GM12878 (cell line): ENCODE data around the gene MGLL. TPM values are rescaled to one million over a fixed set of nuclear protein-coding genes. Genes with fewer than 3 reads are reported as not detected.

Source experiments
- ATAC-seq: fragments of 200-7000 bp; cut with Tn5 transposase; 3 replicates; pipeline ENCODE4 v1.9.1; 2020; ENCODE audit warnings: mild to moderate bottlenecking, moderate library complexity
- BruUV-seq: library from RNA; stranded (reverse); fragments of 400-500 nt; replicated peaks from 2 replicates; lab custom pipeline; 2021; lab: Mats Ljungman, UMichigan
- CTCF ChIA-PET: fragments of 300-600 bp; sonication (Branson Sonifier 250); formaldehyde crosslinking; extraction: SDS; loops from one replicate; lab custom pipeline; 2021; ENCODE audit warnings: inconsistent platforms; lab: Yijun Ruan, JAX
- POLR2A ChIA-PET: fragments of 350-600 bp; formaldehyde crosslinking; extraction: SDS; loops from one replicate; lab custom pipeline; 2021; ENCODE audit warnings: inconsistent platforms; lab: Charles Lee
- RAD21 ChIA-PET: fragments of 300-600 bp; sonication (Branson Sonifier 250); formaldehyde crosslinking; loops from one replicate; lab custom pipeline; 2023; ENCODE audit warnings: antibody characterized with exemption; ENCODE audit not compliant: unreplicated experiment; lab: Charles Lee
- SMC1A ChIA-PET: fragments of 300-600 bp; sonication (Branson Sonifier 250); formaldehyde crosslinking; loops from one replicate; lab custom pipeline; 2023; ENCODE audit not compliant: unreplicated experiment, uncharacterized antibody; lab: Charles Lee
- DNase-seq: peaks from one replicate; pipeline ENCODE4 v3.0.0-alpha.2; 2011; ENCODE audit warnings: low read depth, low spot score
- FAIRE-seq: peaks from 3 replicates; lab custom pipeline; 2011; peaks lifted over from hg19 to GRCh38; lab: Jason Lieb, UNC
- H2AFZ ChIP-seq: 2 replicates; pipeline ENCODE4 v1.6.0; 2011; ENCODE audit warnings: low read depth, low read length, control low read depth; ENCODE audit not compliant: control insufficient read depth
- H3K27ac ChIP-seq: 2 replicates; pipeline ENCODE4 v1.5.1; 2011; ENCODE audit warnings: control low read depth; ENCODE audit not compliant: control insufficient read depth, insufficient read depth
- H3K27me3 ChIP-seq, 2 experiments: replicated peaks in 1 of 2; 2 replicates each; pipeline versions ENCODE4 v1.6.0 to v1.6.1; 2011; ENCODE audit warnings: low read length in 1 of 2; ENCODE audit not compliant: control insufficient read depth in 2 of 2, insufficient read depth in 2 of 2
- H3K36me3 ChIP-seq, 2 experiments: 2 replicates each; pipeline ENCODE4 v1.5.1; 2011; ENCODE audit warnings: low read length in 1 of 2; ENCODE audit not compliant: control insufficient read depth in 2 of 2, insufficient read depth in 2 of 2
- H3K4me1 ChIP-seq: 2 replicates; pipeline ENCODE4 v1.6.1; 2011; ENCODE audit warnings: mild to moderate bottlenecking, low read length, moderate library complexity, mixed read lengths; ENCODE audit not compliant: control insufficient read depth, insufficient read depth
- H3K4me2 ChIP-seq: 2 replicates; pipeline ENCODE4 v1.6.0; 2011; ENCODE audit warnings: control low read depth; ENCODE audit not compliant: control insufficient read depth, insufficient read depth
- H3K4me3 ChIP-seq: fragments of 200-600 bp; sonication (generic); 2 replicates; pipeline ENCODE4 v1.5.1; 2016
- H3K79me2 ChIP-seq: 2 replicates; pipeline ENCODE4 v1.6.0; 2011; ENCODE audit warnings: low read length; ENCODE audit not compliant: control insufficient read depth, insufficient read depth
- H3K9ac ChIP-seq: 2 replicates; pipeline ENCODE4 v1.8.0; 2011; ENCODE audit warnings: low read length, control low read depth, mixed read lengths; ENCODE audit not compliant: control insufficient read depth, insufficient read depth
- H3K9me3 ChIP-seq: replicated peaks from 3 replicates; pipeline ENCODE4 v1.5.1; 2011; ENCODE audit warnings: mild to moderate bottlenecking, low read length; ENCODE audit not compliant: control insufficient read depth, insufficient read depth
- H4K20me1 ChIP-seq: 2 replicates; pipeline ENCODE4 v1.6.0; 2011; ENCODE audit not compliant: control insufficient read depth, insufficient read depth
- ATF7 ChIP-seq: fragments of 450-650 bp; IDR thresholded peaks from 2 replicates; pipeline ENCODE4 v1.6.1; 2016; ENCODE audit warnings: low read depth, mild to moderate bottlenecking
- CHD4 ChIP-seq: fragments of 200-600 bp; sonication (generic); IDR thresholded peaks from 2 replicates; pipeline ENCODE4 v1.6.1; 2016; ENCODE audit warnings: mild to moderate bottlenecking
- IKZF1 ChIP-seq: fragments of 450-650 bp; conservative IDR thresholded peaks from 2 replicates; pipeline ENCODE4 v1.6.1; 2017; ENCODE audit warnings: antibody characterized with exemption, mild to moderate bottlenecking
- KAT2A ChIP-seq: conservative IDR thresholded peaks from 2 replicates; pipeline ENCODE4 v1.6.1; 2011; ENCODE audit warnings: low read depth, low read length; ENCODE audit not compliant: control insufficient read depth
- LARP7 ChIP-seq: fragments of 450-650 bp; IDR thresholded peaks from 2 replicates; pipeline ENCODE4 v1.6.1; 2017; ENCODE audit warnings: mild to moderate bottlenecking
- SUZ12 ChIP-seq: fragments of 200-600 bp; sonication (generic); IDR thresholded peaks from one replicate; pipeline ENCODE4 v1.6.1; 2018; ENCODE audit warnings: antibody characterized with exemption, mild to moderate bottlenecking; ENCODE audit not compliant: unreplicated experiment
- WGBS: methylation state at CpG from one replicate; pipeline ENCODE4 v1.1.6; 2016; ENCODE audit warnings: low lambda C conversion rate; ENCODE audit not compliant: insufficient replicate concordance, insufficient coverage; ENCODE audit errors: missing lambda C conversion rate; 5-methylcytosine and 5-hydroxymethylcytosine counted together
- in situ Hi-C: fragments of 300-500 bp; cut with MboI; formaldehyde crosslinking; loops from 9 replicates; pipeline ENCODE4 v1.14.3; 2018; ENCODE audit warnings: mixed read lengths
- intact Hi-C: fragments of 100-400 bp; cut with micrococcal nuclease; formaldehyde crosslinking; loops from one replicate; pipeline ENCODE4 v1.14.2; 2022; ENCODE audit not compliant: unreplicated experiment
- polyA plus RNA-seq, 11 experiments: library from polyadenylated mRNA; depleted of rRNA in 4 of 11; unstranded in 6 of 11; stranded (reverse) in 5 of 11; fragments of >200 nt; fragmentation: Nextera tagmentation in 4 of 11; fragmentation: Illumina TruSeq in 1 of 11; extraction: Ambion mirVana in 4 of 11; extraction: Trizol in 1 of 11; gene quantifications; 1 replicate in 1 of 11; 2 replicates in 10 of 11; pipeline versions ENCODE4 v1.2.1 to v1.2.3, GENCODE V29; 2011 to 2016; ENCODE audit warnings: inconsistent platforms in 2 of 11, missing spikeins in 2 of 11, low read depth in 1 of 11
- total RNA-seq, 4 experiments: library from RNA; depleted of rRNA in 3 of 4; stranded (reverse); fragments of >200 nt in 3 of 4; fragmentation: Illumina TruSeq in 1 of 4; extraction: Trizol in 1 of 4; gene quantifications; 2 replicates each; pipeline versions ENCODE4 v1.2.1 to v1.2.3, GENCODE V29; 2013 to 2021
- TF ChIP-seq, protein P1 (sequence below): fragments of 450-650 bp; IDR thresholded peaks from 2 replicates; pipeline ENCODE4 v1.6.1; 2017; ENCODE audit warnings: mild to moderate bottlenecking, moderate library complexity

MGLL gene
- total and polyA plus RNA-seq, 10 of the 15 experiments (the other 5 are each of a cell fraction or from before 2014, with no cell fraction given) = 44.9 to 177 (median 72.9) TPM

DNA sequence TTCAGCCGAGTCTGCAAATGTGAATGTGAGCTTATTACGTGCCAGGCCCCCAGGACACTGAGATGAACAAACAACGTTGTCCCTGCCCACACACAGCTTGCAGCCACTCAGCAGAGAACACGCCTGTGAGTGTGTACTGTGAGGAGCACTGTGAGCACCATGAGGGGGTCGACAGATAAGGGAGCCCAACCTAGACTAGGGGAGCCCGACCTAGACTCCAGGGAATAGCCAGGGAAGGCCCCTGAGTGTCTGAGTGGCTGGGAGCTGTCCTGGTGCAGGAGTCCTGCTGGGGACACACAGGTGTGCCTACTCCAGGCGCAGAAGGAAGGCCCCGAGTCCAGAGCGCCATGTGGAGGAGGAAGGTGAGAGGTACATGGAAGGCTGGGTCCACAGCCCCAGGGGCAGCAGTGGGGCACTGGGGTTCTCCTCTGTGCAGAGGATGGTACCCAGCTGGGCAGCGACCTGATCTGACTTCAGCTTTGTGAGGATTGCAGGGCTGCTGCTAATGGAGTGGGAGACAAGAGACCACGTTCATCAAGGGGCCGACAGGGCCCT lies 36.5 kb downstream of the MGLL start:
- H4K20me1 ChIP-seq = no peaks in the 10 kb centered on the region
- ChIA-PET SMC1A (interaction anchor here (0.9 kb wide), 1 partner anchor 18 kb away, joined by 3 read pairs; no protein-coding TSS in a partner anchor), CTCF (interaction anchor here (0.6 to 1.8 kb wide), 2 partner anchors 9 to 182 kb away, joined by 4 read pairs; no protein-coding TSS in a partner anchor), RAD21 (no interaction called here), POLR2A (no interaction called here)
- peaks cover 9 to 19% of the 10 kb centered on the region in 2 experiments; a peak in 3 of 4 replicates for H3K36me3 ChIP-seq
- intact Hi-C loops = no loop called here
- no peaks in the 10 kb centered on the region for H3K9me3 ChIP-seq
- H3K27ac ChIP-seq = no peak overlapping the region
- no peaks in the 10 kb centered on the region; the same call in 1 of the 2 replicates for H3K79me2 ChIP-seq
- H3K4me2 ChIP-seq = no peak overlapping the region
- peaks cover 10% of the 10 kb centered on the region; the same call in 1 of the 2 replicates for H3K4me1 ChIP-seq
- no peak for DNase-seq
- no peak overlapping the region for H3K4me3 ChIP-seq
- no peak overlapping the region for H3K9ac ChIP-seq
- H2AFZ ChIP-seq = no peak overlapping the region
- TF ChIP-seq KAT2A (no peak), ATF7 (no peak), CHD4 (no peak), IKZF1 (no peak), LARP7 (no peak), SUZ12 (no peak)
- TF ChIP-seq, protein P1, sequence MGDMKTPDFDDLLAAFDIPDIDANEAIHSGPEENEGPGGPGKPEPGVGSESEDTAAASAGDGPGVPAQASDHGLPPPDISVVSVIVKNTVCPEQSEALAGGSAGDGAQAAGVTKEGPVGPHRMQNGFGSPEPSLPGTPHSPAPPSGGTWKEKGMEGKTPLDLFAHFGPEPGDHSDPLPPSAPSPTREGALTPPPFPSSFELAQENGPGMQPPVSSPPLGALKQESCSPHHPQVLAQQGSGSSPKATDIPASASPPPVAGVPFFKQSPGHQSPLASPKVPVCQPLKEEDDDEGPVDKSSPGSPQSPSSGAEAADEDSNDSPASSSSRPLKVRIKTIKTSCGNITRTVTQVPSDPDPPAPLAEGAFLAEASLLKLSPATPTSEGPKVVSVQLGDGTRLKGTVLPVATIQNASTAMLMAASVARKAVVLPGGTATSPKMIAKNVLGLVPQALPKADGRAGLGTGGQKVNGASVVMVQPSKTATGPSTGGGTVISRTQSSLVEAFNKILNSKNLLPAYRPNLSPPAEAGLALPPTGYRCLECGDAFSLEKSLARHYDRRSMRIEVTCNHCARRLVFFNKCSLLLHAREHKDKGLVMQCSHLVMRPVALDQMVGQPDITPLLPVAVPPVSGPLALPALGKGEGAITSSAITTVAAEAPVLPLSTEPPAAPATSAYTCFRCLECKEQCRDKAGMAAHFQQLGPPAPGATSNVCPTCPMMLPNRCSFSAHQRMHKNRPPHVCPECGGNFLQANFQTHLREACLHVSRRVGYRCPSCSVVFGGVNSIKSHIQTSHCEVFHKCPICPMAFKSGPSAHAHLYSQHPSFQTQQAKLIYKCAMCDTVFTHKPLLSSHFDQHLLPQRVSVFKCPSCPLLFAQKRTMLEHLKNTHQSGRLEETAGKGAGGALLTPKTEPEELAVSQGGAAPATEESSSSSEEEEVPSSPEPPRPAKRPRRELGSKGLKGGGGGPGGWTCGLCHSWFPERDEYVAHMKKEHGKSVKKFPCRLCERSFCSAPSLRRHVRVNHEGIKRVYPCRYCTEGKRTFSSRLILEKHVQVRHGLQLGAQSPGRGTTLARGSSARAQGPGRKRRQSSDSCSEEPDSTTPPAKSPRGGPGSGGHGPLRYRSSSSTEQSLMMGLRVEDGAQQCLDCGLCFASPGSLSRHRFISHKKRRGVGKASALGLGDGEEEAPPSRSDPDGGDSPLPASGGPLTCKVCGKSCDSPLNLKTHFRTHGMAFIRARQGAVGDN = no peak
- no peak for FAIRE-seq
- BruUV-seq = no TSS peak
- ATAC-seq = no peak
- in situ Hi-C loops = no loop called here
- 71% methylated on average over 12 of the region's 12 CpGs for WGBS
- no peaks in the 10 kb centered on the region for H3K27me3 ChIP-seq
